ENCODE measurements around the gene FGR.

The FGR gene

DNA sequence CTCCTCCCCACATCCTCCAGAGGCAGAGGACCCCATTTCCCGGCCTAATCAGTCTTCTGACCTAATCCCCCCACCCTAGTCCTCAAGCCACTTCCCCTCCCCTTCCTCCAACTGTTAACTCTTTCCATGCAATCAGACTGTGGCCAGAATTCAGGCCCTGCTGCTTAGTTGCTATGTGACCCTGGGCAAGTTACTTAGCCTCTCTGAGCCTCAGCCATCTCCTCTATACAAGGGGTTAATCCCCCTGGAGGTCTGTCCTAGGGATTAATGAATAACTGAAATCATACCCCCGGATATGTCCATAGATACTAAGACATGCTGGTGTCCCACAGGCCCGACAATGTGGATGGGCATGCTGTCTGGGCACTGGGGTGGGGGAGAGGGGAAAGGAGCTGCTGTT is 49.3 kb downstream of the FGR start:
- no peak for DNase-seq

GRCh38 chr1:27584453-27584852 is 50.5 kb downstream of the FGR start:
- no peak for DNase-seq

- no peak for DNase-seq
These were observed 51.5 kb downstream of the FGR start for GRCh38 chr1:27583479-27583878.

- DNase-seq = no peak
These were observed 53.2 kb downstream of the FGR start for GRCh38 chr1:27581823-27582243.

GRCh38 chr1:27577504-27578188 is 57.3 kb downstream of the FGR start:
- peak; percentile 88 to 91 for DNase-seq

DNA sequence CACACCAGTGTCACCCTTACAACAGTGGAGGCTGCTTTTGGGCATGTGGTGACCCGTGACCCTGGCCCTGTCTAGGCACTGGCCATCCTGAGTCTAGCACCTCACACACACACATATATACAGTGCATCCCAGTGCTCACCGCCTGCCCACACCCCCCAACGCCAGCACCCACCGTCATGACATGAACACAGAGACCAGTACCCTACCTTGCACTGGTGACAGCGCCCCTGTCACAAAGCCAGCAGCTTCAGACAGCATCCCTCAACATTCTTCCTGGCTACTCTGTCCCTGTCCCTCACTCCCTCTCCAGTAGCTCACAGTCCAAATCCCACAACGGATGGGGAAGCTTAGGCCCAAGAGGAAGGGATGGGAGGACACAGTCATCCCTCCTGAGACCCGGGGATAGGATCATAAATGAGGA is 58.2 kb downstream of the FGR start:
- no peak for DNase-seq

DNA sequence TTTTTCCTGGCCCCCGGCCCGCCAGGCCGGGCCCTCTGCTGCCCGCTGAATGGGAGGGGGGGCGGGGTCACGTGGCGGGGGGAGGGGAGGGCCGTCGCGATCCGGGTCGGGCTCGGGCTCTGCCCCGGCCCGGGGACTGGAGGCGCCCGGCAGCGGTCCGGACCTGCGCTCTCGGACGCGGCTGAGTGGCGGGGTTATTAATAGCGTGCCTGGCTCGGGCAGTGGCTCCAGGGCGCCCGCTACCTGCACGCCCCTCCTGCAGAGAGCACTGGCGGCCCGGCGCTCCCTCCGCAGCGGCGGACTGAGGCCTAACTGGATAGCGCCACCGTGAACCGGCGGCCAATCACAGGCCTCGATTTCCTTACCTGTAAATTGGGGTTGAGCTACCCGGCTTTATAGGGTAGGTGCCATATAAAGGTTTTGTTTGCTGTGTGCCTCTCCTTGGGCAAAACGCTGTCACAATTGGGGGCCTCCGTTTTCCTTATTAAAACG is 59.1 kb downstream of the FGR start:
- DNase-seq = no peak

DNA sequence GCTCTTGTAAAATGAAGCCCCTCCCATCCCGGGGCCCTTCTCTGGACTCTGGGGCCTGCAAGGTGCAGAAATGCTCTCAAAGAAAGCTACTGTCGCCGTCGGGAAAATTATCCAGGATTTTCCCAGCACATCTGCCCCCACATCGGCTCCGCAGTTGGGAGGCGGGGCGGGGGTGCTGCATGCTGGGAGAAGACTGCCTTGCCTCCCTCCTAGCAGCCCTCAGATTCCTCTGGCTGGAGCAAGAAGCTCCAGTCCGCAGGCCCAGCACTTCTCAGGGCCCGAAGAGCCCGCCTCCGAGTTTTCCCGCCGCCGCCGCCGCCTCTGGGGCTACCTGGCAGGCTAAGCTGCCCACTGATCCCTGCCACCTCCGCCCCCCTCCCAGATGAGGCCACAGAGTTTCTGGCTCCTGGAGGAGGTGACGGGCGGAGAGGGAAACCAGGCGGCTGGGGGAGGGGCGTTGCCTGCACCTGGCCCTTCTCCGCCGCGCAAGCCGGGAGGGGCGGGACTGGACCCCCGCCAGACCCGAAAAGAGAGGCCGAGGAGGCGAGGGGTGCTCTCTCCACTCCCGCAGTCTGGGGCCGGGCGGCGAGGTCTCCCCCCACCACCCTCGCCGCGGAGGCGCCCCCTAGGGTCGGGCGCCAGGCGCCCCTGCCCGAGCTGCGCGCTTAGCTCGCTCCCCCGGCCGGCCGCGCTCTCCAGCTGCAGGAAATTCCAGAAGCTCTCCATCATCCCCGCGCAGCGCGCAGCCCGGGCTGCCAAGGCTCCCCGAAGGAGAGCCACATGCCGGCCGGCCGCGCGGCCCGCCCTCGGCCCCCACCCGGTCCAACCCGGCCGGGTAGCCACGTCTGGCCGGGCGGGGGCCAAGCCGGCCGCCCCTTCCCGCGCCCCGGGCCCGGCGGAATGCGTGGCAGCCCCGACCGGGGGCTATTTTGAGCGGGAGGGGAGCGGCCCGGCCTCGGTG is 59.8 kb downstream of the FGR start:
- DNase-seq = no peak

GRCh38 chr1:27574001-27574781 is 60.8 kb downstream of the FGR start:
- DNase-seq = no peak

- DNase-seq = no peak
These were observed 62.1 kb downstream of the FGR start for GRCh38 chr1:27572679-27573426.

- DNase-seq = no peak
These were observed 62.8 kb downstream of the FGR start for GRCh38 chr1:27572019-27572678.

- no peak for DNase-seq
These were observed 63.5 kb downstream of the FGR start for GRCh38 chr1:27571439-27572018.

DNA sequence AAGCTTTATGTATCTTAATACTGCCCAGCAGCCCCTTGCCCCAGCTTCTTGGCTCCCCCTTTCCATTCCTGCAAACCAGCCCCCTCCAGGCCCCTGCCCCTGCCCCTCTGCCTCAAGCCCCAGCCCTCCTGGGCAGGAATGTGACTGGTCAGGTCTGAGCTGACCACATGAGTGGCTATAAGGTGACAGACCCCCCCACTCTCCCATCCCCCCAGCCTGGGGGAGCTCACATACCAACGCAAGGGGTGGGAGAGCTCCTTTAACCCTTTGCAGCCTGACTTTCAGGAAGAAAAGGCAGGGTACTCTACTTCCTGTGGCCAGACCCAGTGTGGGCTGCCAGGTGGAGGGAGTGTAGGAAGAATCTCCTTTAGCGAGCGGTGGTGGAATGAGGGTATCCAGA is 64.2 kb downstream of the FGR start:
- DNase-seq = no peak

- DNase-seq = no peak
These were observed 64.6 kb downstream of the FGR start for GRCh38 chr1:27570356-27570755.

DNA sequence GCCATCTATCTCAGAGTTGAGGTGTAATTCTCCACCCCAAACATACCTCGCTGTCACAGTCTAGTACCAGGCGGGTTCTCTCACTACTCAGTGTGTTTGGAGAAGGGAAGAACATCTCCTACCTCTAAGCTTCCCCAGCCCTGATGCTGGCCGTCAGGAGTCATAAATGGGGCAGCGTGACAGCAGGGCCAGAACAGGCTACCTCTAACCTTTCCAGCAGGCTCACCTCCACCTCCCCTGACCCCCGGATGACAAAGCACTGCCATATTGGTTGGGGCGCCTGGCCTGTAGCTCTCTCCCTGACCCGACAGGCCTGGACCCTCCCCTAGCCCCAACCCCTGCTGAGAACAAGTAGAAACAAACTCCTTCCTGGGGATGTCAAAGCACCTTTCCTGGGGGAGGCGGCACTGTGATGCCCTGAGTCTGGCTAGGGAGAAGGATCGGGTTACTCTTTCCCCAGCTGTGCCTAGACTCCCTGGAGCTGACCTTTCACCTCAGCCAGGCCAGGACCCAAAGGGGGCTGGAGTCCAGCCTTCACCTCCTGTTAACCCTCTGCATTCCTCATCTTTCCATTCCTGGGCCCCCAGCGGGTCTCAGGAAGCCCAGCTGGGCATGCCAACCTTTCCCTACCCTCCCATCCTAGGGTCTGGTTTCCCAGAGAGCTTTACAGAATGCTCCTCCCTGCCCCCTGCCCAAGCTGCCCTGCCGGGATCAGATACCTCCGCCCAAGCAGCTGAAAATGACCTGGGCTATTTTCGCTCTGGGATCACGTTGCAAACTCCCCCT is 65.3 kb downstream of the FGR start:
- no peak for DNase-seq

DNA sequence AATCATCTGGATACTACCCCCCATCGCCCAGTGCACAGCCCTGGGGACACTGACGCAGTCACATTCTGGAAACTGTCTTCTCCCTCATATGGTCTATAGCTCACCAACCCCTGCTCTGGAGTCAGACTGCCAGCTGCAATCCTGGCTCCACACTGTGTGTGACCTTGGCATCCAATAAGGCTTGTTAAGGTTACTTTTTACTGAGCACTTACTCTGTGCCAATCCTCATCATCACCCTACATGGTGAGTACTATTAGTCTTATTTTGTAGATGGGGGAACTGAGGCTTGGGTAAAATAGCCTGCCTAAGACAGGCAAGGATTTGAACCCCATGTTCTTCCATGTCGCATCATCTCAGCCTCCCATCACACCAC is 65.9 kb downstream of the FGR start:
- no peak for DNase-seq

DNA sequence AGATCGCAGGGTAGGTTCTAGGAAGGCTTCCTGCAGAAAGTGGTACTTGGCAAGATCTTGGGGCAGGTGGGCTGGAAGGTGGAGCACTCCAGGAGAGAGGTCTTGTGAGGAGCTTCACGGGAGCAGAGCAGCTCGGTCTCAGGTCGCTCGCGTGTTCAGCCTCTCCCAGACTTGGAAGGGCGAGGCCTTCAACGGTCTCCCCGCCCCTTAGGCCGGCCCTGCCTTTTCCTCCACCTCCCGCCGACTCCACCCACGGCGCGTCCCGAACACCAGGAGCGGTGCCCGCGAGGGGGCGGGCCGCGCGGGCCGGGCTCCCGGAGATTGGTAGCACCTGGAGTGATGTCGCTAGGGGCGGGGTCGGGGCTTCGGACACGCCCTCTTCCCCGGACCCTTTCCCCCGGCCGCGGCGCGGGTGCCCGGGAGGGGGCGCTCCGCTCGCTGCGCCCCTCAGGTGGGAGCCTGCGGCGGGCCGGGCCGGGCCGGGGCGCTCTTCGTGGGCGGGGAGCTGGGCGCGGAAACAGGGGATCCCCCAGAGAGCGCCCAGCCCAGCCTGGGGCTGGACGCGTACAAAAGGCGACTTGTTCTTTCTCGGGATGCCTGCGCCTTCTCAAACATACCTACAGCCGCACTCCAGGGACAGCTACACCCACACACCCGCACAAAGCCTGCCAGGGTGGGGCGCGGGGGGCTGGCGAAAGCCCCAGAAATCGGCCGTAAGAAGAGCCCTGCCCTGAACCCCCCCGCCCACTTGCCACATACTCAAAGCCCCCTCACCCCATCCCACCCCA is 66.5 kb downstream of the FGR start:
- DNase-seq = peak; percentile 64 to 74

- DNase-seq = no peak
These were observed 67.0 kb downstream of the FGR start for GRCh38 chr1:27567971-27568299.

- DNase-seq = no peak
These were observed 67.8 kb downstream of the FGR start for GRCh38 chr1:27567146-27567526.
